HG03565 (cell line): ENCODE results near the gene WRNIP1.

Experiments
- ATAC-seq: cut with Tn5 transposase; IDR thresholded peaks from one replicate; pipeline ENCODE4 v1.9.1; 2021; ENCODE audit warnings: mild to moderate bottlenecking, moderate library complexity; ENCODE audit not compliant: unreplicated experiment

WRNIP1 gene

DNA sequence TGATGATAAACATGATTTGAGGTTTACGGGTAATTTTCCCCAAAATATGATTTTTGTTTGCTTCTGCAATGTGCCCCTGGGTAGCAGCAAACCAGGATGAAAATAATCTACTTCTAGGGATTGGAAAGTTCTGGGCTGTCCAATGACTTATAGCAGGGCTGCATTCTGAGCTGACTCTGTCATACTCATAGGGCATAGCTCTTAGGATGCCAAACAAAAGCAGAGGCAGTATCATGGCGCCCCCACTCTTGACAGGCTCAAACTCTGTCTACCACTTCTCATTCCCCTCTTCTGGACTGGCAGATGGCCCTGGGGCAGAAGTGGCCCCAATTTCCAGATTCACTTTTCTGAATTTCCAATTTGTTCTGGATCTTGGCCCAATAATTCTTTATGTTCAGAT lies 66.2 kb downstream of the WRNIP1 start:
- no peak for ATAC-seq

DNA sequence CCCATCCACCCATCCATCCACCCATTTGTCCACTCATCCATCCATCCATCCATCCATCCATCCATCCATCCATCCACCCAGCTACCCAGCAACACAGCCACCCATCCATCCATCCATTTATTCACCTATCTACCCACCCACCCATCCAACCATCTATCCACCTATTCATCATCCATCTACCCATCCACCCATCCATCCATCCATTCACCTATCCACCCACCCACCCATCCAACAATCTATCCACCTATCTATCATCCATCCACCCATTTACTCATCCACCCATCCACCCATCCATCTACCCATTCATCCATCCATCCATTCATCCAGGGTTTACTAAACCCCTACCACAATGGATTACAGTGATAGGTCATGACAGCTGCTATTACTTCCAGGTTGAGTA lies 69.1 kb downstream of the WRNIP1 start:
- ATAC-seq = no peak
